ENCODE measurements around the gene ZNF417. TPM values are rescaled to one million over a fixed set of nuclear protein-coding genes. Genes with fewer than 3 reads are reported as not detected.

The ZNF417 gene
- total and polyA plus RNA-seq, 2 of the 13 experiments (the other 11 are each of a cell fraction or from before 2014, with no cell fraction given), result 2.9 to 13.7 TPM

DNA sequence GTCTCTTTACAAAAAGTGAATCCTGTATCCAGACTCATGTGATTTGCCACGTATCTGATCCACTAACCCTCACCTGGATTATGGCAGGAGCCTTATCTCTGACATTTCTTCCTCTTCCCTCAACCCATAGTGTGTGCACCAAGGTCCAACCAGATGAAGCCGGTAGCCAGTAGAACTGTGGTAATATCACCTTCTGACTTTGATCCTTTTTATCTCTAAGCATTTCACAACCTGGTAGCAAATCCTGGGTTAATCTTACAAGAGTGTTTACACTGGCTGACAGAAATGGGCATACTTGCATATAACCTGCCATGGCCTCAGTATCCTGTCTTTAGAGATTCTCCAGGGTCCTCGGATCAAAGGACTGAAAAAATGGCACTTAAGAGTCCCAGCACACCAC is 1.9 kb downstream of the ZNF417 start:
- Histone ChIP-seq H3K9me3 (ENCODE audit: low read length) (no peaks in the 10 kb centered on the region), H3K4me3 (replicated peaks in 1 of 3; ENCODE audit: insufficient read depth in 1 of 3, low read depth in 2 of 3, low read length in 3 of 3) (0 out of 6 replicates have a peak overlapping the region, but pooled peaks of 1 of the 3 experiments have one; percentile 86), H3K9ac (ENCODE audit: insufficient read depth, low read depth, low read length) (no peak overlapping the region), H3K27ac (ENCODE audit: extremely low read length, insufficient read depth, low read length) (peak overlapping the region; percentile 17), H3K79me2 (ENCODE audit: insufficient read depth, low read length) (peaks cover 21% of the 10 kb centered on the region), H3K4me1 (ENCODE audit: insufficient read depth, low read length) (peaks cover 21% of the 10 kb centered on the region), H4K20me1 (ENCODE audit: insufficient read depth, low read length) (no peaks in the 10 kb centered on the region), H3K36me3 (replicated peaks in 1 of 2; ENCODE audit: control insufficient read depth in 1 of 2, insufficient read depth in 2 of 2, low read length in 2 of 2) (peaks cover 3 to 11% of the 10 kb centered on the region in 2 experiments; a peak in 3 of 5 replicates), H3K4me2 (ENCODE audit: low read depth, low read length) (peak overlapping the region; percentile 75), H2AFZ (ENCODE audit: low read length) (no peak overlapping the region), H3K27me3 (ENCODE audit: control insufficient read depth in 1 of 2, insufficient read depth in 2 of 2, low read length in 2 of 2) (no peaks in the 10 kb centered on the region)
- peak; percentile 70 for FAIRE-seq
- ChIA-PET POLR2A (no interaction called here), CTCF (ENCODE audit: low intra/inter-chr PET ratio, low total read pairs) (no interaction called here)
- 0 out of 2 replicates have a peak, but pooled peaks have one; percentile 13 for TF ChIP-seq CEBPG (CRISPR knock-in tag; IDR thresholded peaks at IDR 0.05)
- 0 out of 2 replicates have a peak, but pooled peaks have one; percentile 33 for TF ChIP-seq TCF7 (IDR thresholded peaks at IDR 0.05; ENCODE audit: low read depth)
- peak in 1 of 2 experiments; percentile 55; a peak in 1 of 4 replicates for TF ChIP-seq EP300 (IDR thresholded peaks at IDR 0.05; ENCODE audit: low read depth in 2 of 2, low read length in 2 of 2)
- no peak for TF ChIP-seq EP300 (CRISPR knock-in tag; IDR thresholded peaks at IDR 0.05; ENCODE audit: borderline replicate concordance)
- peak; percentile 54; the same call in 1 of the 2 replicates for TF ChIP-seq HNF4A (CRISPR knock-in tag; IDR thresholded peaks at IDR 0.05)
- TF ChIP-seq, protein P1, sequence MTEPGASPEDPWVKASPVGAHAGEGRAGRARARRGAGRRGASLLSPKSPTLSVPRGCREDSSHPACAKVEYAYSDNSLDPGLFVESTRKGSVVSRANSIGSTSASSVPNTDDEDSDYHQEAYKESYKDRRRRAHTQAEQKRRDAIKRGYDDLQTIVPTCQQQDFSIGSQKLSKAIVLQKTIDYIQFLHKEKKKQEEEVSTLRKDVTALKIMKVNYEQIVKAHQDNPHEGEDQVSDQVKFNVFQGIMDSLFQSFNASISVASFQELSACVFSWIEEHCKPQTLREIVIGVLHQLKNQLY (CRISPR knock-in tag; IDR thresholded peaks at IDR 0.05), result no peak
- TF ChIP-seq, protein P2, sequence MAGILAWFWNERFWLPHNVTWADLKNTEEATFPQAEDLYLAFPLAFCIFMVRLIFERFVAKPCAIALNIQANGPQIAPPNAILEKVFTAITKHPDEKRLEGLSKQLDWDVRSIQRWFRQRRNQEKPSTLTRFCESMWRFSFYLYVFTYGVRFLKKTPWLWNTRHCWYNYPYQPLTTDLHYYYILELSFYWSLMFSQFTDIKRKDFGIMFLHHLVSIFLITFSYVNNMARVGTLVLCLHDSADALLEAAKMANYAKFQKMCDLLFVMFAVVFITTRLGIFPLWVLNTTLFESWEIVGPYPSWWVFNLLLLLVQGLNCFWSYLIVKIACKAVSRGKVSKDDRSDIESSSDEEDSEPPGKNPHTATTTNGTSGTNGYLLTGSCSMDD (CRISPR knock-in tag; IDR thresholded peaks at IDR 0.05), result no peak
- TF ChIP-seq AGO2 (optimal IDR thresholded peaks at IDR 0.05; ENCODE audit: low read depth, low read length), result no peak
- no peak for TF ChIP-seq FOXA1 (IDR thresholded peaks at IDR 0.05)
- TF ChIP-seq FOXA1 (CRISPR knock-in tag; IDR thresholded peaks at IDR 0.05), result 0 out of 2 replicates have a peak, but pooled peaks have one; percentile 40
- no peak for TF ChIP-seq HNRNPL (IDR thresholded peaks at IDR 0.05; ENCODE audit: low read depth, low read length)
- peak; percentile 45; the same call in 1 of the 2 replicates for TF ChIP-seq GATAD2A (CRISPR knock-in tag; IDR thresholded peaks at IDR 0.05)
- TF ChIP-seq SRF (IDR thresholded peaks at IDR 0.05; ENCODE audit: low read depth, low read length), result peak; percentile 41; the same call in 1 of the 2 replicates
- TF ChIP-seq SAP130 (CRISPR knock-in tag; IDR thresholded peaks at IDR 0.05; ENCODE audit: low read depth), result peak; percentile 40; the same call in 1 of the 2 replicates
- TF ChIP-seq THAP11 (CRISPR knock-in tag; IDR thresholded peaks at IDR 0.05), result peak; percentile 54; the same call in 1 of the 2 replicates
- intact Hi-C loops (cut with micrococcal nuclease; ENCODE audit: unreplicated experiment), result no loop called here
- 40% methylated on average over 2 of the region's 3 CpGs for WGBS (ENCODE audit: low lambda C conversion rate)
- BruUV-seq (replicated peaks), result no TSS peak
- ATAC-seq, result peak; percentile 13; the same call in 2 of the 3 replicates
- DNase-seq (ENCODE audit: low spot score), result peak; percentile 13
- in situ Hi-C loops (cut with HindIII; ENCODE audit: extremely low pct_ligation_motif_present, low pct_unique_long_range_greater_than_20kb), result loop anchor here (10.0 kb wide), 1 partner anchor 240 kb away; the partner anchor contains the start of gene ZNF329

All from HepG2 (cell line).